Esophagus muscularis mucosa (tissue), 4 donors: ENCODE data around the gene C19orf47. TPM values are rescaled to one million over a fixed set of nuclear protein-coding genes. Genes with fewer than 3 reads are reported as not detected.

Experiments used
- DNase-seq: peaks from one replicate; pipeline ENCODE4 v3.0.0-alpha.2; 2017; ENCODE audit errors: extremely low spot score
- H3K27ac ChIP-seq, 4 donors: fragments of 200-600 bp; sonication (generic); replicated peaks in 1 of 4; 1 replicate in 3 of 4; 2 replicates in 1 of 4; pipeline ENCODE4 v1.5.1; 2016 to 2019; ENCODE audit warnings: mild to moderate bottlenecking in 1 of 4
- H3K27me3 ChIP-seq, 4 donors: fragments of 200-600 bp; sonication (generic); one replicate each; pipeline versions ENCODE4 v1.5.1 to v1.6.0; 2016 to 2019
- H3K36me3 ChIP-seq, 4 donors: fragments of 200-600 bp; sonication (generic); one replicate each; pipeline ENCODE4 v1.5.1; 2016 to 2019
- H3K4me1 ChIP-seq, 4 donors: fragments of 200-600 bp; sonication (generic); one replicate each; pipeline ENCODE4 v1.5.1; 2016 to 2019
- H3K4me3 ChIP-seq, 4 donors: fragments of 200-600 bp; sonication (generic); 1 replicate in 2 of 4; 2 replicates in 2 of 4; pipeline ENCODE4 v1.5.1; 2016 to 2019; ENCODE audit warnings: mild to moderate bottlenecking in 4 of 4, moderate library complexity in 1 of 4
- H3K9me3 ChIP-seq, 4 donors: fragments of 200-600 bp; sonication (generic); 1 replicate in 3 of 4; 2 replicates in 1 of 4; pipeline ENCODE4 v1.5.1; 2016 to 2019
- EP300 ChIP-seq: sonication (generic); formaldehyde crosslinking; IDR thresholded peaks from one replicate; pipeline ENCODE4 v1.6.1; 2017; ENCODE audit warnings: antibody characterized with exemption
- POLR2A ChIP-seq: fragments of 450-650 bp; IDR thresholded peaks from one replicate; pipeline ENCODE4 v1.6.1; 2017; ENCODE audit warnings: antibody characterized with exemption, moderate library complexity, mild to moderate bottlenecking, low read depth
- POLR2AphosphoS5 ChIP-seq, 2 donors: sonication (generic); formaldehyde crosslinking; IDR thresholded peaks; one replicate each; pipeline ENCODE4 v1.6.1; 2017; ENCODE audit warnings: antibody characterized with exemption in 2 of 2
- WGBS: methylation state at CpG from one replicate; pipeline ENCODE4 v1.1.5; 2018; 5-methylcytosine and 5-hydroxymethylcytosine counted together
- intact Hi-C: fragments of 100-400 bp; cut with DNase I; formaldehyde crosslinking; loops from one replicate; pipeline ENCODE4 v1.15.1; 2023
- small RNA-seq, 3 donors: library from RNA; depleted of rRNA; stranded (forward); fragments of <200 nt; gene quantifications; one replicate each; pipeline ENCODE3, GENCODE V24; 2016
- total RNA-seq, 4 donors: library from RNA; depleted of rRNA; stranded (reverse); fragments of >200 nt; gene quantifications; one replicate each; pipeline versions ENCODE4 v1.1.0 to v1.2.1, GENCODE V29; 2016
- TF ChIP-seq, protein P1 (sequence below), 3 experiments: fragments of 200-600 bp in 2 of 3; fragments of 450-650 bp in 1 of 3; sonication (generic) in 2 of 3; IDR thresholded peaks; one replicate each; pipeline ENCODE4 v1.5.1; 2017 to 2019; ENCODE audit warnings: antibody characterized with exemption in 3 of 3, mild to moderate bottlenecking in 2 of 3, moderate library complexity in 1 of 3

C19orf47 gene
- total RNA-seq, 4 donors from 2014 or later, result 17.9 to 42.6 (median 26.8) TPM

DNA sequence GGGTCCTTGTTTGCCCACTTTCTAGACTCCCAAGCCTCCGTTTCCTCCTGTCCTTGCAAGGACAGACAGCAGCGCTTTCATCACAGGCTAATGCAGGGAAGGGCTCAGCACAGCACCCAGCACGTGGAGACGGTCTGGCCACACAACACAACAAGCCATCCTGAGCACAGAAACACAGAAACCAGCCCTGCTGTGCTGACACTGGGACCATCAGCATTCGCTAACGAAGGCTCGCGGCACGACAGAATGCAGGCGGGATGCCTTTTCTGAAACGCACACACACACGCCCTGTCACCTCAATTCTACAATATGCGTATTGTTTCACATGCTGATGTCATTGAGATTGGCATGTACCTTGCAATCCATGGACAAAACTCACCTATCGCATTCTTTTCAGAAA lies 75.9 kb downstream of the C19orf47 start:
- DNase-seq, result no peak
- H3K9me3 ChIP-seq, result no peaks in the 10 kb centered on the region
- intact Hi-C loops, result no loop called here
- peaks cover 0 to 20% (median 9%) of the 10 kb centered on the region in 4 donors for H3K36me3 ChIP-seq
- H3K27me3 ChIP-seq, result no peaks in the 10 kb centered on the region
- no peak overlapping the region for H3K27ac ChIP-seq
- WGBS, result 89% methylated on average over 14 of the region's 14 CpGs
- H3K4me3 ChIP-seq, result no peak overlapping the region
- peaks cover 48 to 83% (median 61%) of the 10 kb centered on the region in 4 donors for H3K4me1 ChIP-seq
- no peak for TF ChIP-seq EP300
- no peak for TF ChIP-seq POLR2A
- no peak for TF ChIP-seq POLR2AphosphoS5 (IDR thresholded peaks at IDR 0.05)
- TF ChIP-seq, protein P1, sequence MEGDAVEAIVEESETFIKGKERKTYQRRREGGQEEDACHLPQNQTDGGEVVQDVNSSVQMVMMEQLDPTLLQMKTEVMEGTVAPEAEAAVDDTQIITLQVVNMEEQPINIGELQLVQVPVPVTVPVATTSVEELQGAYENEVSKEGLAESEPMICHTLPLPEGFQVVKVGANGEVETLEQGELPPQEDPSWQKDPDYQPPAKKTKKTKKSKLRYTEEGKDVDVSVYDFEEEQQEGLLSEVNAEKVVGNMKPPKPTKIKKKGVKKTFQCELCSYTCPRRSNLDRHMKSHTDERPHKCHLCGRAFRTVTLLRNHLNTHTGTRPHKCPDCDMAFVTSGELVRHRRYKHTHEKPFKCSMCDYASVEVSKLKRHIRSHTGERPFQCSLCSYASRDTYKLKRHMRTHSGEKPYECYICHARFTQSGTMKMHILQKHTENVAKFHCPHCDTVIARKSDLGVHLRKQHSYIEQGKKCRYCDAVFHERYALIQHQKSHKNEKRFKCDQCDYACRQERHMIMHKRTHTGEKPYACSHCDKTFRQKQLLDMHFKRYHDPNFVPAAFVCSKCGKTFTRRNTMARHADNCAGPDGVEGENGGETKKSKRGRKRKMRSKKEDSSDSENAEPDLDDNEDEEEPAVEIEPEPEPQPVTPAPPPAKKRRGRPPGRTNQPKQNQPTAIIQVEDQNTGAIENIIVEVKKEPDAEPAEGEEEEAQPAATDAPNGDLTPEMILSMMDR (IDR thresholded peaks at IDR 0.05), result no peak

DNA sequence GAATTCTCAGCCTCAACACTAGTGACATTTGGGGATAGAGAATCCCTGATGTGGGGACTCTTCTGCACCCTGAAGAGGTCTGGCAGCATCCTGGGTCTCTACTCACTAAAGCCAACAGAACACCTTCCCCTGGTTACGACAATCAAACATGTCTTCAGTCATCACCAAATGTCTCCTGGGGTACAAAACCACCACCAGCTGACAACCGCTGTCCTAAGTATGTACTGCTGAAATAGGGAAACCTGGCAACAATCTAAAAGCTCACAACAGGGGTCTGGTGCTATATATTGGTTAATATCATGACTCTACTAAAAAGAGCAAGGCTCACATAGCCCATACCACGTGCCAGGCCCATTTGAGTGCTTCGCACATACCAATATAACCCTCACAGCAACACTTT lies 76.5 kb downstream of the C19orf47 start:
- Histone ChIP-seq H3K36me3 (peaks cover 0 to 20% (median 9%) of the 10 kb centered on the region in 4 donors), H3K4me1 (peaks cover 49 to 83% (median 61%) of the 10 kb centered on the region in 4 donors), H3K27me3 (no peaks in the 10 kb centered on the region), H3K27ac (no peak overlapping the region), H3K9me3 (no peaks in the 10 kb centered on the region), H3K4me3 (no peak overlapping the region)
- no peak for DNase-seq
- TF ChIP-seq POLR2A (no peak), POLR2AphosphoS5 (IDR thresholded peaks at IDR 0.05) (no peak), EP300 (no peak)
- TF ChIP-seq, protein P1 (IDR thresholded peaks at IDR 0.05), result no peak
- WGBS, result 94% methylated on average over 4 of the region's 4 CpGs
- intact Hi-C loops, result no loop called here

DNA sequence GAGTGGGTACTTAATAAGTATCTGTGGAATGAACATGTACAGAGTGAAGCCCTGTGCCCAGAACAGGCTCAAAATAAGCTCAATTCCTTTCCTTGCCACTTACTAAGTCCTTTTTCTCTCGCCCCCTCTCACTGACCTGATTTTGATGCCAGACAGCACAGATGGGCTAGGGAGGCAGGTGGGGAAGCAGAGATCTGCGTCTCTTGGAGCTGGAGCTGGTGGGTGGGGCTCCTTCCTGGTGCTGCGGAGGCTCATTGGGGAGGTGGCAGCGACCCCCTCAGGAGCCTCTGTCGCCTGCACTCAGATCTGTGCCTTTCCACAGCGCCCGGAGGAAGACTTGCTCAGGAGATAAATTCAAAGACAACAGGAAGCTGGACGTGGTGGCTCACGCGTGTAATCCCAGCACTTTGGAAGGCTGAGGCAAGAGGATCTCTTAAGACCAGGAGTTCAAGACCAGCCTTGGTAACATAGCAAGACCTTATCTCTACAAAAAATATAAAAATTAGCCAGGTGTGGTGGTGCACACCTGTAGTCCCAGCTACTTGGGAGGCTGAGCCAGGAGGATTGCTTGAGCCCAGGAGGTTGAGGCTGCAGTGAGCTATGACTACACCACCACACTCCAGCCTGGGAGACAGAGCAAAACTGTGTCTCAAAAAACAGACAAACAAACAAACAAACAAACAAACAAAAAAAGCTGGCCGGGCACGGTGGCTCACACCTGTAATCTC lies 77.7 kb downstream of the C19orf47 start:
- H3K27me3 ChIP-seq, result no peaks in the 10 kb centered on the region
- H3K36me3 ChIP-seq, result peaks cover 0 to 21% (median 9%) of the 10 kb centered on the region in 4 donors
- WGBS, result 86% methylated on average over 11 of the region's 12 CpGs
- intact Hi-C loops, result no loop called here
- H3K4me3 ChIP-seq, result no peak overlapping the region
- H3K4me1 ChIP-seq, result peaks cover 57 to 86% (median 67%) of the 10 kb centered on the region in 4 donors
- H3K27ac ChIP-seq, result no peak overlapping the region
- no peak for TF ChIP-seq EP300
- TF ChIP-seq, protein P1 (IDR thresholded peaks at IDR 0.05), result no peak
- DNase-seq, result no peak
- no peaks in the 10 kb centered on the region for H3K9me3 ChIP-seq

Small RNA genes lying within 50 kb of the gene (small RNA-seq; reads per million reads assigned to genes)
- gene MIR641 (0.93 to 1.7 (median 1.0) reads per million in 3 donors), gene MIR6796 (0 reads per million in 3 donors), gene RF00019 (0 reads per million in 3 donors), gene RNU6-945P (0 reads per million in 3 donors)

Other genes with a start within 250 kb of the C19orf47 start
- gene MAP3K10, start 157.0 kb downstream of the C19orf47 start, total RNA-seq, result 10 to 100 TPM; 10.1 to 25.9 (median 20.8) TPM
- not detected for gene TTC9B, start 130.0 kb downstream of the C19orf47 start, total RNA-seq
- under 1 TPM in 1 of 4 donors, not detected in 3; 0.97 TPM for gene CCNP, start 121.7 kb downstream of the C19orf47 start, total RNA-seq
- gene AKT2, start 63.1 kb downstream of the C19orf47 start, total RNA-seq, result 10 to 100 TPM; 53.3 to 82.1 (median 64.0) TPM
- gene PLD3, start 298 bp upstream of the C19orf47 start, total RNA-seq, result 100 to 1,000 TPM; 206 to 280 (median 223) TPM
- under 1 TPM; under 0.01 to 0.63 (median 0.42) TPM for gene HIPK4, start 41.8 kb upstream of the C19orf47 start, total RNA-seq
- gene PRX, start 65.0 kb upstream of the C19orf47 start, total RNA-seq, result 10 to 100 TPM in 2 of 4 donors, 1 to 10 TPM in 2; 5.8 to 12.4 (median 8.8) TPM
- gene SERTAD1, start 77.6 kb upstream of the C19orf47 start, total RNA-seq, result 10 to 100 TPM; 13.7 to 73.1 (median 22.5) TPM
- gene SERTAD3, start 95.9 kb upstream of the C19orf47 start, total RNA-seq, result 10 to 100 TPM; 18.3 to 47.2 (median 37.8) TPM
- 100 to 1,000 TPM; 159 to 223 (median 194) TPM for gene BLVRB, start 117.3 kb upstream of the C19orf47 start, total RNA-seq
- 1 to 10 TPM; 2.1 to 6.4 (median 5.8) TPM for gene SPTBN4, start 118.6 kb upstream of the C19orf47 start, total RNA-seq
- 10 to 100 TPM; 39.5 to 82.7 (median 52.7) TPM for gene SHKBP1, start 228.5 kb upstream of the C19orf47 start, total RNA-seq